ENCODE results near the gene IGF1R.

IGF1R gene

DNA sequence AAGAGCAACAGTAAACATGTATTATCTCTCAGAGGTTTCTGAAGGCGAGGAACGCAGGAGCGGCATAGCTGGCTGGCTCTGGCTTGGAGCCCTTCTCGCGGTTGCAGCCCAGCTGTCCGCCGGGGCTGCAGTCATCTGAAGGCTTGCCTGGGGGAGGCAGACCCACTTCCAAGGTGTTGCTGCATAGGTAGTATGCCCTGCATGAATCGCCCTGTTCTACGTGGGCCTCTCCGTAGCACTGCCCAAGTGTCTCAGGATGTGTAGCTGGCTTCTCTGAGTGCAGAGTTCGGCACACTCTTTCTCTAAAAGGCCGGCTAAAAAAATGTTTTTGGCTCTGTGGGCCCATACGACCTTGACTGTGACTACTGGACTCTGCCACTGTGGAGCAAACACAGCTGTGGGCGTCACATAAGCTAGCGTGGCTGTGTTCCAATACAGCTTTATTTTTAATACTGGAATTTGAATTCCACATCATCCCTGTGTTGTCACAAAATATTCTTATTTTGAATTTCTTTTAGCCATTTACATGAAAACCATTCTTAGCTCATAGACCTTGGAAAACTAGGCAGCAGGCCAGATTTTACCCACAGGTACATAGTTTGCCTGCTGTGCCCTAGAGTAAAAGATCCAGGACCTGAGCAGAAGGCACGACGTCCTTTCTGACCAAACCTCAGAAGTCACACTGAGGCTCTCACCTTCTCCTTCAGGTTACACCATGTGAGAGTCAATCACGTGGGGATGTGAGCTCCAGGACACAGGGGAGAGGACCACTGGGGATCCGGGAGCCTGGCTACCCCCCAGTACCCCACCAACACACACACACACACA, 303.4 kb downstream of the IGF1R start:
- in situ Hi-C loops (cut with HindIII; ENCODE audit: low sequenced_read_pairs) = loop anchor here (25.0 kb wide), 1 partner anchor 111 kb away; no protein-coding TSS in a partner anchor

GRCh38 chr15:98952381-98952803, 304.1 kb downstream of the IGF1R start:
- in situ Hi-C loops (cut with HindIII; ENCODE audit: low sequenced_read_pairs) = loop anchor here (25.0 kb wide), 1 partner anchor 110 kb away; no protein-coding TSS in a partner anchor

DNA sequence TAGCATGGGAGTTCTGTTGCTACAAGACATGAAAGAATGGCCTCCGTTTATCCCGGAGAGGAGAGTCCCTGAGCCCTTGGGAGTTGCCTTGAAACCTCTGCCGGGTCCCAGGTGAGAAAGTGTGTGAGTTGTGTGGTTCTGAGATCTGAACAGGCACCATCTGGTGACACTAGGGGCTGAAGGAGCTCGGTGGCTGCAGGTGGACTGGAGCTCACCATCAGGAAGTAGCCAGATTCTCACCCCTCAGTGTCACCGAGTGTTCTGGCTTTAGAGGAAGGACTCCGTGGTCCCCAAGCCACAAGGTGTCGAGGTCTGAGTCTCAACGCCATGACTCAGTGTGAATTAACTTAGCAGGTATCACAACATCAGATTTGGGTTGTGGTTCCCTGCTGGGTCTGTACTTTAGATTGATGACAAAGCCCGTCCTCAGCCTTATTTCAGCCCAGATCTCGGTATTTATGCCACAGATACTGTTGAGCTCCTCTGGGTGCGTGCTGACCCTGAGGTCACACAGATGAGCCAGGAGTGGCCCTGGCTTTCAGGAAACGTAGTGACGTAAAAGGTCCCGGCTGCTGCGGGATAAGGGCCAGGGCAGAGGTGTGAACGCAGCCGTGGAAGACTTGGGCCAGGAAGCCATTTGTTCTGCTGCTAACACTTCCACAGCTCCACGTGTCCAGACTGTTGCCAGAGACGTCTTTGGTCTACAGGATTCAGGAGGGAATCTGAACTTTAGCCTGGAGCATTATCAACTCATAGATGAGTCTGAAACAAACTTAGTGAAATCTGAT, 304.9 kb downstream of the IGF1R start:
- in situ Hi-C loops (cut with HindIII; ENCODE audit: low sequenced_read_pairs) = loop anchor here (25.0 kb wide), 1 partner anchor 109 kb away; no protein-coding TSS in a partner anchor

- in situ Hi-C loops (cut with HindIII; ENCODE audit: low sequenced_read_pairs) = loop anchor here (25.0 kb wide), 1 partner anchor 108 kb away; no protein-coding TSS in a partner anchor
Measured at GRCh38 chr15:98953968-98954367, 305.6 kb downstream of the IGF1R start.

- in situ Hi-C loops (cut with HindIII; ENCODE audit: low sequenced_read_pairs) = loop anchor here (25.0 kb wide), 1 partner anchor 108 kb away; no protein-coding TSS in a partner anchor
Measured at GRCh38 chr15:98954411-98954810, 306.1 kb downstream of the IGF1R start.

DNA sequence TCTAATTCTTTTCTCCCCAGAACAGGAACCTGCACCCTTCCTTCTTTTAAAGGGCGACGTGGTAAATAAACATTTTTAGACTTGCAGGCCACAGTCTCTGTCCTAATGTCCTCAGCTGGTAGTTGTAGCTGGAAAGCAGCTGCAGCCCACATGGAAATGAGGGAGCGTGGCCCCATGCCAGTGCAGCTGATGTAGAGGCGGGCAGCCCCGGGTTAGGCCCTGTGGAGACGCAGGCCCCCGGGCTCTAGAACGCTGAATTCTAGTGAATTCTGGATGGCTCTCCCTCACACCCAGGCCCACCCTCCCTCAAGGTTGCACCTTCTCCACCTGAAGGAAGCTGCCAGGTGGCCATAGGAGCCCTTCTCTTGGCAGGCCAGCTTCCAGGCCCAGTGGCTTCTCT, 307.0 kb downstream of the IGF1R start:
- in situ Hi-C loops (cut with HindIII; ENCODE audit: low sequenced_read_pairs) = loop anchor here (25.0 kb wide), 1 partner anchor 107 kb away; no protein-coding TSS in a partner anchor

DNA sequence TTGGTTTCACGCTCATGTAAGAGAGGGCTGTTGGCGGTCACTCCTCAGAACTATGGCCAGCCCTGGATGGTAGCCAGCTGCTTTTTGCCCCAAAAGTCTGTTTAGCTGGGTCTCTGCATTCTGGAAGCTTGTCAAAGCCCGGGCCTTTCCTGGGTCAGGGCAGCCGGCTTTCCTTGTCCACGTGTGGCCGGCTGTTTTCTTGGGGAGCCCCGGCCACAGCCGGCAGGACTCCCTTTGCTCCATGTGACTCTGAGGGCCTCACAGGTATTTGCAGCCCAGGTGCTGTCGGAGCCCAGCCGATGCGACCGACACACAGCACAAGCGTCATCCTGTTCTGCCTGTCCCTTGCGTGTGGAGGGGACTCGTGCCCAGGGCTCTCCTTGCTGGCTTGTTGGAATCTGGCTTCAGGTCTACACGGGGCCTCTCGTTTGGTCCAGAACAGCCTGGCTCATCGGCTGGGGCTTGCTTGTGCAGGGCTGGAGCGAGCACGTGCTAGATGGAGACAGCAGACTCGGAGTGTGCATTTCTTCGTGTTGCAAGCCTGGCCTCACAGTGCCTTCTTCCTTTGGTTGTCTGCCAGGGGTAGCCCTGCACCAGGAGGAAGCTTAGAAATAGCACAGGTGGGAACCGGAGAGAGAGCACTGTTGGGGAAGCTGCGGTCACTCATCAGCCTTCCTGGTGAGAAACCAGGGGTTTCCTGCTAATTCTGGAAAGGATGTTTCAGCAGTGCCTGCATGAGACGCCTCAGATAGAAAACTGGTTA, 307.8 kb downstream of the IGF1R start:
- in situ Hi-C loops (cut with HindIII; ENCODE audit: low sequenced_read_pairs) = loop anchor here (25.0 kb wide), 1 partner anchor 106 kb away; no protein-coding TSS in a partner anchor

DNA sequence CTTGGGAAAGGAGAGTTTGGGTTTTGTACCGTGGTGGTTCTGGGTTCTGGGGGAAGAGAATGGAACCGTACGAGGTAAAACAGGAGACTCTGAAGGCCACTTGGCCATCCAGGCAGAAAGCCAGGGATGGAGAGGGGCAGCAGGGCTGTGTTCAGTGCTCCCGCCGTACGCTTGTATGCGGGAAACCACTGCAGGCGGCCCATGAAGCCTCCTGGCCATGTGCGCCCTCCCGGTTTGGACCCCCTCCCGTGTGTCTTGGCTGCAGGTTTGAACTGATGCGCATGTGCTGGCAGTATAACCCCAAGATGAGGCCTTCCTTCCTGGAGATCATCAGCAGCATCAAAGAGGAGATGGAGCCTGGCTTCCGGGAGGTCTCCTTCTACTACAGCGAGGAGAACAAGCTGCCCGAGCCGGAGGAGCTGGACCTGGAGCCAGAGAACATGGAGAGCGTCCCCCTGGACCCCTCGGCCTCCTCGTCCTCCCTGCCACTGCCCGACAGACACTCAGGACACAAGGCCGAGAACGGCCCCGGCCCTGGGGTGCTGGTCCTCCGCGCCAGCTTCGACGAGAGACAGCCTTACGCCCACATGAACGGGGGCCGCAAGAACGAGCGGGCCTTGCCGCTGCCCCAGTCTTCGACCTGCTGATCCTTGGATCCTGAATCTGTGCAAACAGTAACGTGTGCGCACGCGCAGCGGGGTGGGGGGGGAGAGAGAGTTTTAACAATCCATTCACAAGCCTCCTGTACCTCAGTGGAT, 308.6 kb downstream of the IGF1R start:
- in situ Hi-C loops (cut with HindIII; ENCODE audit: low sequenced_read_pairs) = loop anchor here (25.0 kb wide), 1 partner anchor 105 kb away; no protein-coding TSS in a partner anchor

DNA sequence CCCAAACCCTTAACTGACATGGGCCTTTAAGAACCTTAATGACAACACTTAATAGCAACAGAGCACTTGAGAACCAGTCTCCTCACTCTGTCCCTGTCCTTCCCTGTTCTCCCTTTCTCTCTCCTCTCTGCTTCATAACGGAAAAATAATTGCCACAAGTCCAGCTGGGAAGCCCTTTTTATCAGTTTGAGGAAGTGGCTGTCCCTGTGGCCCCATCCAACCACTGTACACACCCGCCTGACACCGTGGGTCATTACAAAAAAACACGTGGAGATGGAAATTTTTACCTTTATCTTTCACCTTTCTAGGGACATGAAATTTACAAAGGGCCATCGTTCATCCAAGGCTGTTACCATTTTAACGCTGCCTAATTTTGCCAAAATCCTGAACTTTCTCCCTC, 309.3 kb downstream of the IGF1R start:
- in situ Hi-C loops (cut with HindIII; ENCODE audit: low sequenced_read_pairs) = loop anchor here (25.0 kb wide), 1 partner anchor 105 kb away; no protein-coding TSS in a partner anchor

DNA sequence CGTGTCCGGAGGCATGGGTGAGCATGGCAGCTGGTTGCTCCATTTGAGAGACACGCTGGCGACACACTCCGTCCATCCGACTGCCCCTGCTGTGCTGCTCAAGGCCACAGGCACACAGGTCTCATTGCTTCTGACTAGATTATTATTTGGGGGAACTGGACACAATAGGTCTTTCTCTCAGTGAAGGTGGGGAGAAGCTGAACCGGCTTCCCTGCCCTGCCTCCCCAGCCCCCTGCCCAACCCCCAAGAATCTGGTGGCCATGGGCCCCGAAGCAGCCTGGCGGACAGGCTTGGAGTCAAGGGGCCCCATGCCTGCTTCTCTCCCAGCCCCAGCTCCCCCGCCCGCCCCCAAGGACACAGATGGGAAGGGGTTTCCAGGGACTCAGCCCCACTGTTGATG, 309.7 kb downstream of the IGF1R start:
- in situ Hi-C loops (cut with HindIII; ENCODE audit: low sequenced_read_pairs) = loop anchor here (25.0 kb wide), 1 partner anchor 104 kb away; no protein-coding TSS in a partner anchor

- in situ Hi-C loops (cut with HindIII; ENCODE audit: low sequenced_read_pairs) = loop anchor here (25.0 kb wide), 1 partner anchor 103 kb away; no protein-coding TSS in a partner anchor
Measured at GRCh38 chr15:98958918-98959639, 310.7 kb downstream of the IGF1R start.

- in situ Hi-C loops (cut with HindIII; ENCODE audit: low sequenced_read_pairs) = loop anchor here (25.0 kb wide), 1 partner anchor 103 kb away; no protein-coding TSS in a partner anchor
Measured at GRCh38 chr15:98959640-98960007, 311.3 kb downstream of the IGF1R start.

GRCh38 chr15:98960555-98961050, 312.3 kb downstream of the IGF1R start:
- in situ Hi-C loops (cut with HindIII; ENCODE audit: low sequenced_read_pairs) = loop anchor here (25.0 kb wide), 1 partner anchor 102 kb away; no protein-coding TSS in a partner anchor

GRCh38 chr15:98963444-98963843, 315.1 kb downstream of the IGF1R start:
- in situ Hi-C loops (cut with HindIII; ENCODE audit: low sequenced_read_pairs) = loop anchor here (25.0 kb wide), 1 partner anchor 99 kb away; no protein-coding TSS in a partner anchor

DNA sequence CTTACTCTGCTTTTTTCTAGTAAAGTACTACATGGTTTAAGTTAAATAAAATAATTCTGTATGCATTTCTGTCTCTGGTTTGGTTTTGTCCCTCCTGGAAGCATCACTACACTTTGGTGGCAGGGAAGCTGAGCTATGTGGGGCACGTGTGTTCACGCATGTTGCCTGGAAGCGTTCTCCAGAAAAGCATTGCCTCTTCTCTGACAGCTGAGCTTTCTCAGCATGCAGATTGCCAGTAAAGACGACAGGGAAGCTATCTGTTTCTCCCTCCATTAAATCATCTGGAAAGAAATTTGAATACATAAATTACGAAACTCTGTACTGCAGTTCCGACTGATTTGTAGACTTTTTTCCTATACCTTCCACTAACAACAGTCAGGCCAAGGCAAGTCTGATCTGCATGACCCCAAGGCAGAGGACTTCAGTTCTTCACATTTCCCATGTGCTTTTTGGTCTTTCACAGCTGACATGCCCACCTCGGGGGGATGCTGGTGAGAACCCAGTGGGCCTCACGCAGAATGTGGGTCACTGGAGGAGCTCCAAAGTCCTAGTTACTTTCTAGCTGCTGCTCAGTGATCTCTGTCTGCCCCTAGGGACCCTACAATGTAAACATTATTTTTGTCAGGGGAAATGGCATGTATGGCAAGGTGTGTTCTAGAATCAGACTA, 316.3 kb downstream of the IGF1R start:
- in situ Hi-C loops (cut with HindIII; ENCODE audit: low sequenced_read_pairs) = loop anchor here (25.0 kb wide), 1 partner anchor 98 kb away; no protein-coding TSS in a partner anchor

DNA sequence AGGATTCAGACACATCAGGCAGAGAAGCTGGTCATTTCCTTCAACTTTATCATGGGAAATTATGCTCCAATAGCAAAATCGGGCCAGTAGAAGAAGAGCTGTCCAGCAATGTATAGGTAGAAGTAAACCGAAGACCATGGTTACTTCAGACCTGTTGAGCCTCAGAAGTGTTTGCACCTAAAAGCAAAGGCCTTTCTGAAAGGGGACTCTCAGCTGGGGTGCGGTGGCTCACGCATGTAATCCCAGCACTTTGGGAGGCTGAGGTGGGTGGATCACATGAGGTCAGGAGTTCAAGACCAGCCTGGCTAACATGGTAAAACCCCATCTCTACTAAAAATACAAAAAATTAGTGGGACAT, 316.8 kb downstream of the IGF1R start:
- in situ Hi-C loops (cut with HindIII; ENCODE audit: low sequenced_read_pairs) = loop anchor here (25.0 kb wide), 1 partner anchor 97 kb away; no protein-coding TSS in a partner anchor

DNA sequence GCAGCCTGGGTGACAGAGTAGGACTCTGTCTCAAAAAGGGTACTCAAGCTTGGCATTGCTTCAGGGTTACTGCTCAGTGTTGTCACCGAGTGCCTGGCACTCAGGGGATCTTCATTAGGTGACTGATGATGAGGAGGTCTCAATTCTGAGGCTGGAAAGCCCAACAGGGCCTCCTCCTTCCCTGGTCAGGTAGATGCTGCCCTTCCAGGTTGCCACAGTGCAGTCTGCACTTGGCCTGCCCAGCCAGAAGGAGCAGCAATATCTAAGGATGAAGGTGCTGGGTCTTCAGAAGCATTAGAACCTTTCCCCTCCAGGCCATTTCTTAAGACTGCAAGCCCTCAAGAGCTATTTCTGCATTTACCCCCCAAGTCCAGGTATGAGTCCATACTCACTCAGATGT, 317.3 kb downstream of the IGF1R start:
- in situ Hi-C loops (cut with HindIII; ENCODE audit: low sequenced_read_pairs) = loop anchor here (25.0 kb wide), 1 partner anchor 97 kb away; no protein-coding TSS in a partner anchor
